UCSD-AML1 (cell line): ENCODE measurements around the gene IL17RD.
A peak's percentile ranks its signal among the peaks of the same experiment; 100 is the strongest.

ENCODE experiments used
- DNase-seq: peaks from one replicate; lab custom pipeline; 2025; ENCODE audit not compliant: unreplicated experiment; lab: John Stamatoyannopoulos, UW

The IL17RD gene

GRCh38 chr3:57130571-57131209 is 34.5 kb downstream of the IL17RD start:
- no peak for DNase-seq

GRCh38 chr3:57128826-57129667 is 36.1 kb downstream of the IL17RD start:
- DNase-seq = no peak

DNA sequence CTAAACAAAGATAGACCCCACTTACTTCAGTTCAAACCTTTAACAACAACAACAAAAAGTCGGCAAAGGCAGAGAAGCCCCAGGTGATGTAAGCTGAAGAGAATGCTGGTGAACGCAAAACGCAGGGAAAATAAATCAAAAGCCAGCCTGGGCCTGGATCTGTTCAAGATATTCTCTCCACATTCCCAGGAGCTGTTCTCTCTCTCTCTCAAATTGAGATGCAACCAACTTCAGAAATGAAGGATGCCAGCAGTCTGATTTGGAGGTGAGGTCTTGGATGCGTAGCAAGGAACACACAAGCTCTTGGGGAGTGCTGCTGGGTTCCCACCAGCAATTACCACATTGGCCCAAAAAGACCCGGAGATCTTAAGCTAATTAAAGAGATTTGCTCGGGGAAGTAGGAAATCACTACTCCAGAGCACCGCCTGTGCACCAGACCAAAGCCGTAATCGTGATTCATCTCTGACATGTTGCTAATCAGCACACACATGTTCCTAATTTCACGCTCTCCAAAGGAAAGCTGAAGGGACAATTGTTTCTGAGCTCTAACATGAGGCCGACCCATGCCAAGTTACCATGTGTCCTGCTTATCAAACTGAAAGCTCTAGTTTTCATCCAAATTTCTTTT is 37.1 kb downstream of the IL17RD start:
- no peak for DNase-seq

- no peak for DNase-seq
Observed at GRCh38 chr3:57126244-57126643, 38.9 kb downstream of the IL17RD start.

GRCh38 chr3:57120451-57121174 is 44.5 kb downstream of the IL17RD start:
- DNase-seq = no peak

GRCh38 chr3:57120040-57120439 is 45.1 kb downstream of the IL17RD start:
- no peak for DNase-seq

- no peak for DNase-seq
Observed at GRCh38 chr3:57118254-57118653, 46.9 kb downstream of the IL17RD start.

GRCh38 chr3:57116501-57116900 is 48.7 kb downstream of the IL17RD start:
- no peak for DNase-seq

- DNase-seq = no peak
Observed at GRCh38 chr3:57112206-57112605, 52.9 kb downstream of the IL17RD start.

DNA sequence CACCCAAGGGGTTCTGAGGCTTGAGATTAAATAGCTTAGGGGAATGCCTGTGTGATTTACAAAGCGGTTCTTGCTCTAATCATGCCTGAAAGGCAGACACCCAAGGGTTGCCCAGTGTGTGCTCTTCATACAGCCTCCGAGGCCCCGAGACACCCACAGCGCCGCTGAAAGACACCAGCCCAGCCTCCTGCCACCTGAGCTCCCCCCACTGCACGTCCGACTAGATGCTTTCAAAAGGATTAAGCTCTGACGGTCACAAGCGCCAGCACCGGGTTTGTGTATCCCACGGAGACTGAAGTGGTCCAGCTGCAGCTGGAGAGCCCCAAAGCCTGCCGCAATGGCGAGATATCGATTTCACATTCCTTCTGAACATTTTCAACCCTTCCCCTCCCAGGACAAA is 54.4 kb downstream of the IL17RD start:
- DNase-seq = no peak

DNA sequence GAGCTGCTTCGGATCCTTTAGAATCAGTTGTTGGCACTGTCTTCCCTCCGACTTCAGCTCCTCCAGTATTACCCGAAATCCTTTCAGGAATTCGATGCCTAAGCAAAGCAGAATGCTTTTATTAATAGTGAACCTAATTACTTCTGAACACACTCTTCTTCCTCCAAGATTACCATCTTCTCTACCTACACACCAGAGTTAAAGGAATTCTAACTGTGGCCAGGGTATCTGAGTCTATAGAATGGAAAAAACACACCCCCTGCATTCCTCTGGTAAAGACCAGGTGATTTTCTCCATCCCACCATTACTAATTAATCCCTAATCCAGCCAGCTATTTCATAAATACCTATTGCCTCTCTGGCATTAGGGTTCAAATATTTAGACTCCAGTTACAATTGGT is 54.9 kb downstream of the IL17RD start:
- DNase-seq = no peak

GRCh38 chr3:57109437-57110199 is 55.5 kb downstream of the IL17RD start:
- DNase-seq = no peak

DNA sequence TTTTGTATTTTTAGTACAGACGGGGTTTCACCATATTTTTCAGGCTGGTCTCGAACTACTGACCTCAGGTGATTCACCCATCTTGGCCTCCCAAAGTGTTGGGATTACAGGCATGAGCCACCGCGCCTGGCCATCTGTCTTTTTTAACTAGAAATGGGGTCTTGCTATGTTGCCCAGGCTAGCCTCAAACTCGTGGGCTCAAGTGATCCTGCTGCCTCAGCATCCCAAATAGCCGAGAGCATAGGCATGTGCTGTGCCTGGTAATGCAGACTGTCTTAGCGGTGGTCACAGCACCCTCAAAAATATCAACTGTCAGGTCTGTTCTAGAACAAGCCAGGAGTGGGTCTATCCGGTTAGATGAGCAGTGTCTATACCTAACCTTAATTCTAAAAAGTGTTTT is 56.5 kb downstream of the IL17RD start:
- no peak for DNase-seq

DNA sequence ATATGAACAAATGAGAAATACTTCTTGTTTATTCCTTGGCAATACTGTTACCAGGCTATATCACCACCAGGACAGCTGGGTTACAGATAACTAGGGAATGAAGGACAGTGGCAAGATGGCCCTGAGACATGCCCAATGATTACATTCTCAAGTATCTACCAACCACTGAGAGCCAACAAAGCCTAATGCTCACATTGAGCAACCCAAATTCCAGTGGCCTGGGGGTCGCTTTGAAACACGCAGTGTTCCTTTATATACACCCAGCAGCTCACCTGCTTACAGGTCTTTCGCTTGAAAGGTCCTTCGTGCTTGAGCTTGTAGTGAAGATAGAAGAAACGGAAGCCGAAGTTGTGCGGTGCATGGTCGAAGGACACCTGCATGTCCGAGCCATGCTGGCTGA is 59.6 kb downstream of the IL17RD start:
- no peak for DNase-seq

DNA sequence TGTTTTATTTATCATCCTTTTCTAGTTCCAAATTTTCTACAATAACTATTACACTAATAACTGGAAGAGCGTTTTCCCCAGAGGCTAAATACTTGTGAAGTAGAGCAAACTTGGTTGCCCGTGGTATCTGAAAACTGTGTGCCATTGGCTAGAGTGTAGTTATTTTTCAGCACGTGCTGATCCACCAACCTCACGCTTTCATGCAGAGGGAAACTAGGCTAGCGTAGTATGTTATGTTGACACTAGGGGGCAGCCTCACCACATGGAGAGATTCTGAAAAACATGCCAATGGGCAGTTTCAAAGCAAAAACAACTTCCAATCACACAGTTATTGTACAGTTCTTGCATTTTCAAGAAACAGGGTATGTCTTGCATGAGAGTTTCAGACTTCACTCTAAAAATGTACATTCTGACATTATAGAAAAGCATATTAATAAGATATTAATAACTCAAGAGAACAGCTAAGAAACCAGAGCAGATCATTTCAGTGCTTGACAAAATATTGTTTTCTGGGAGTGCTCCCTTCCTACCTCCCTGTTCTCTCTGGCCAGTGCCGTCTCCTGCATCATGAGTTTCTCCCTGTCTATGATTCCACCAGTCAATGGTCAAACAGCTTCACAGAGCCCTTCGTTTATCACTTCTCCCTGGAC is 65.0 kb downstream of the IL17RD start:
- DNase-seq = peak; percentile 35

GRCh38 chr3:57098418-57099310 is 66.5 kb downstream of the IL17RD start:
- no peak for DNase-seq

DNA sequence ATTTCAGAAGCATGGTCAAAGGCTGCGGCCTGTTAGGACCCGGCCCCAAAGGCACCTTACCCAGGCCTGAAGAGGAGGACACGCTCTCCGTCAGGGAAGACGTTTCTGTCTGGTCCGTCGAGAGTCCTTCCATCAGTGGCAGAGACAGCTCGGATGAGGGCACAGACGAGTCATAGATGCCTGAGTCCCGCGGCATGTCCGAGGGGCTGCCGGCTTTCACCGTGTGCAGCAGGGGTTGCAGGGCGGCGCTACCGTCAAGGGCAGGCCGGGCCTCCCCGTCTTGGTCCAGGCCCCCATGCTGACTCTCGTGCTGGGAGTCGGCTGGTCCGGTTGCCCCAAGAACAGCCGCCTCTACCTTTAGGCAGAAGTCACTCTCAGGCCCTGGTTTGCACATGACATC is 67.6 kb downstream of the IL17RD start:
- no peak for DNase-seq

GRCh38 chr3:57095363-57095762 is 69.8 kb downstream of the IL17RD start:
- DNase-seq = no peak

GRCh38 chr3:57094575-57094974 is 70.6 kb downstream of the IL17RD start:
- DNase-seq = no peak
